Esophagus muscularis mucosa (tissue), 3 donors: Measurements from ENCODE around the gene RAB11B.
A peak's percentile ranks its signal among the peaks of the same experiment; 100 is the strongest.

ENCODE experiments used
- POLR2AphosphoS5 ChIP-seq, 2 donors: sonication (generic); formaldehyde crosslinking; IDR thresholded peaks; one replicate each; pipeline ENCODE4 v1.6.1; 2017; ENCODE audit warnings: antibody characterized with exemption in 2 of 2
- TF ChIP-seq, protein P1 (sequence below), 3 experiments: fragments of 200-600 bp in 2 of 3; fragments of 450-650 bp in 1 of 3; sonication (generic) in 2 of 3; IDR thresholded peaks; one replicate each; pipeline ENCODE4 v1.5.1; 2017 to 2019; ENCODE audit warnings: antibody characterized with exemption in 3 of 3, mild to moderate bottlenecking in 2 of 3, moderate library complexity in 1 of 3

DNA sequence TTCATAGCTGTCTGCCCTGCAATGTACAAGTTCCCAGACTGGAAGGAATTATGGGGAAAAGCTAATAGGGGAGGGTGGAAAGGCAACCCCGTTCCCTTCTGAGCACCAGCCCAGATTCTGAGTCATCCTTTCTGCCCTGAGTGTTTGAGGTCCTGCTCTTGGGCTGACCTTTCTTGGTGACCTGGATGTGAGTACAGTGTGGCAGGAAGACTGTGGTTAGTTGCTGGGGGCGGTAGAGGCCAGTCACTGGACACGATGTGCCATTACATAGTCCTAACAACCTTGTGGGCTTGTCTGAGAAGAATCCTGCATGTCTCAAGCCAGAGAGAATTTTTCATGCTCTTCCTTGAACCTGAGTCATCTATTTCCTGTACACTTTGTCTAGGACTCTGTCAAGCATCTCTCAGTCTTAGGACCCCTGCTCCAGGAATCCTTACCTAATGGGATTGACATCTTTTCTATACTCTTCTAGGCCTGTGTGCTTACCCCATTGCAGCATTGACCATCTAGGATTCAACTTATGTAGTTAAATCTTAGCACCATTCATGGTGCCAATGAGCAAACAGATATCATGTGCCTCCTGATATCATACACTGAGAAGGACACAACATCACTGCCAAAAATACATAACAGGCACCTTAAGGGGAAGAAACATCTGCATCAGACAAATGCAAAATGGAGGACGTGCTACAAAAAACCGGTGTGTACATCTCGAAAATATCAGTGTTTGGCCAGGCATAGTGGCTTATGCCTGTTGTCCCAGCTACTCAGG is 34.3 kb upstream of the RAB11B start:
- TF ChIP-seq, protein P1, sequence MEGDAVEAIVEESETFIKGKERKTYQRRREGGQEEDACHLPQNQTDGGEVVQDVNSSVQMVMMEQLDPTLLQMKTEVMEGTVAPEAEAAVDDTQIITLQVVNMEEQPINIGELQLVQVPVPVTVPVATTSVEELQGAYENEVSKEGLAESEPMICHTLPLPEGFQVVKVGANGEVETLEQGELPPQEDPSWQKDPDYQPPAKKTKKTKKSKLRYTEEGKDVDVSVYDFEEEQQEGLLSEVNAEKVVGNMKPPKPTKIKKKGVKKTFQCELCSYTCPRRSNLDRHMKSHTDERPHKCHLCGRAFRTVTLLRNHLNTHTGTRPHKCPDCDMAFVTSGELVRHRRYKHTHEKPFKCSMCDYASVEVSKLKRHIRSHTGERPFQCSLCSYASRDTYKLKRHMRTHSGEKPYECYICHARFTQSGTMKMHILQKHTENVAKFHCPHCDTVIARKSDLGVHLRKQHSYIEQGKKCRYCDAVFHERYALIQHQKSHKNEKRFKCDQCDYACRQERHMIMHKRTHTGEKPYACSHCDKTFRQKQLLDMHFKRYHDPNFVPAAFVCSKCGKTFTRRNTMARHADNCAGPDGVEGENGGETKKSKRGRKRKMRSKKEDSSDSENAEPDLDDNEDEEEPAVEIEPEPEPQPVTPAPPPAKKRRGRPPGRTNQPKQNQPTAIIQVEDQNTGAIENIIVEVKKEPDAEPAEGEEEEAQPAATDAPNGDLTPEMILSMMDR (IDR thresholded peaks at IDR 0.05), result no peak
- peak; percentile 58 to 67 for TF ChIP-seq POLR2AphosphoS5 (IDR thresholded peaks at IDR 0.05)
